Jurkat, Clone E6-1 (cell line): Measurements from ENCODE around the gene ACTBL2.

ENCODE experiments used
- DNase-seq: peaks from one replicate; pipeline ENCODE4 v3.0.0-alpha.2; 2011; ENCODE audit warnings: low read depth, low spot score
- H3K4me3 ChIP-seq: 2 replicates; pipeline ENCODE4 v1.5.1; 2011; ENCODE audit warnings: mild to moderate bottlenecking, low read length, control low read depth, moderate library complexity

The ACTBL2 gene

DNA sequence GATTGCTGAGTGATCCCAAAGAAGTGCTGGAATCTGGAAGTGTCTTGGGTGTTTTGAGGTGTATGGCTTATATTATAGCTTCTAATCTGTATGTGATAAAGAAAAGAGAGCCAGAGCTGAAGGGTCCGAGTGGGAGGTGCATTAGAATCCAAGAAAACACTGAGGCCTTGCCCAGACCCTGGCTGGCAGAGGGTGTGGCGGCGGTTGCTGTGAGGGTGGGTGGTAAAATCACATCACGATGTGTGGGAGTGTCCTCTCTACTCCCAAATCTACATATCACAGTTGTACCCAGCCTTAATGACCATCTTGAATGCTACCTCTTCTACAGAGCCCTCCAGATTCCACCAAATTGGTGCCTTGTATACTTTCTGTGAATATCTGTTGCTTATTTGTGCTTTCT is 28.9 kb downstream of the ACTBL2 start:
- DNase-seq = no peak
- no peak overlapping the region for H3K4me3 ChIP-seq

DNA sequence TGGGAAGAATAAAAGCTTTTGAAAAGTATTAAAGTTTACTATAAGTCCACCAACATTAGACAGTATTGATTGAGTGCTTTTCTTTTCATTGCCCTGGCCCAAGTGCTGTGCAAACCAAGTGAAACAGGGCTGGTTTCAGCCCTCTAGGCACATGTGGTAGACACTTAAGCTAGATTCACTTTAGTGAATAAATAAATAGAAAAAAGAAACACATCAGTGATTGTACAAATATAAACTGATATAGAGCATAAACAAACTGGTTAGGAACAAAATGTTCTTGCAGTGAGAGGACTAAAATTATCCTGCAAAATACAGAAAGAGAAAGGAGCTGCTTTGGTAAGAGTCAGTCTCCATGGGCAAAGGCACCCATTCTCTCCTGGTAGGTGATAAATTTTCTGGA is 29.7 kb downstream of the ACTBL2 start:
- no peak overlapping the region for H3K4me3 ChIP-seq
- no peak for DNase-seq

DNA sequence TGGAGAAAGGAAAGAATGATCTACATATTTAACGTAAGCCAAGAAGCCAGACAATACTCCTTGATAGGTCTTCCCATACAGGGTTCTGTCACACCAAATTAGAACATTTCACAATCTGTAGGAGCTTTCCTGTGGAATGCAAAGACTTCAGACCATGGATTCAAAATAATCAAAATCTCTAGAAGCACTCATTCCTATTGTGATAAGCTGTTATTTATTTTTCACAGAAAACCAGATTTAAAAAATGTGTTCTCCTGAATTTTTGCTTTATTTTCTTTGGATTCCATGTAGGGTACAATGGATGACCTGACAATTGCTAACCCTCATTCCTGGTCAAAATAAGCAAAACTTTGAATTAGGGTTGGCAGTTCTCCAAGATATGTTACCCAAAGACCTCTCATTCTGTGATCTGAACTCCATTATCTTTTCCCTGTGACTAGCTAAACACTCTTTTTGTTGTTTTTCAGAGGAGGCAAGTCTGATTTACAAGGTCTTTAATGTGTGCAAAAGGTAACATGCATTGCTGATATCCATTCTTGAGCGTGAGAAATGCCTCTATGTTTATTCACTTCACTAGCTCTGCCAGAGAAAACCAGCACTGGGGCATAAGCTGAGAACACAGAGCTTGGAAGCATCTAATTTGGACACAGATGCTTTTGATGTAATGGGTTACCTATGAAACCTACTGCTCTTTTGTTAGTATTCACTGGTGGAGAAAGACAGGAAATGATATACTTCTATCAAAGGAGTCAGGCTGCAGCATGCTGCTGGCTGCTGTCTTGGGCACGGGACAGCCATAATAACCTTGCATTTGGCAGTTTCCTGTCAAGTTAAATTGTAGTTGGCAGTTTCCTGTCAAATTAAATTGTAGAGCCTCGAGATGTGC is 31.4 kb downstream of the ACTBL2 start:
- peak; percentile 66 for DNase-seq

GRCh38 chr5:57448751-57449150 is 33.9 kb downstream of the ACTBL2 start:
- DNase-seq = no peak
- no peak overlapping the region for H3K4me3 ChIP-seq

More for the DNA sequence above, 31.4 kb downstream of the ACTBL2 start:
- no peak overlapping the region for H3K4me3 ChIP-seq

- DNase-seq = no peak
- H3K4me3 ChIP-seq = no peak overlapping the region
Observed at GRCh38 chr5:57448287-57448686, 34.3 kb downstream of the ACTBL2 start.

DNA sequence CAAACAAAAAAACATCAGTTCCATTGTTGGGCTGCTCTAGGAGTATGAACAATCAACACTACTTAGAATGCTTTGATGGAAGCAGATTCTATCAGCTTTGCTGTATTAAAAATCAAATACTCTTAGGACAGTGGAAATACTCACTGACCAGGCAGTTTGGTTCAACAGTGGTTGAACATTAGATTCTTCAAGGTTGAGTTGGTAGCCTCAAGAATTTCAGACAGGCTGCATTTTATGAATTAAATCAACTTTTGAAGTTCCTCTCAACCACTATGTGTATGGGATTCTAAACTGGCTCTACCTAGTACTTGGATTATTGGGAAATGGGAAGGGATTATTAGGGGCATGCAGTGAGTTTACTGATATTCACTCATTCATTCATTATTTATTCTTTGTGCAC is 35.0 kb downstream of the ACTBL2 start:
- no peak for DNase-seq
- no peak overlapping the region for H3K4me3 ChIP-seq

DNA sequence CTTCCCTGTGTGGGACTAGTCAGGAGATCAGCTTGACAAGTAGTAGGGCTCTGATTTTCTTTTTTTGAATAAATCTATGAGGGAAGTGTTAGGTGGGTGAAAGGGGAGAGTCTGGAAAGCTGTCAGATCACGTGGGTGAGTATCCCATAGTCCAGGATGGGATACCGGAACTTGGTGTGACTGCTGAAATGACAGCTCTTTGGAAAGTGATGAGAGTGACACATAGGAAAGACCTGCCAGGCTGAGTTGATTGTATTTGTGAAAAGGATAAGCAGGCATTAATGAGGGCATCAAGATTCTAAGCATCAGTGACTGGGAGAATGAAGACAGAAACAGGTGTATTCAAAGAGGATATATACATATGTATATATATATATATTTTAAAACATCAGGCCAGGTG is 35.6 kb downstream of the ACTBL2 start:
- H3K4me3 ChIP-seq = no peak overlapping the region
- DNase-seq = no peak

DNA sequence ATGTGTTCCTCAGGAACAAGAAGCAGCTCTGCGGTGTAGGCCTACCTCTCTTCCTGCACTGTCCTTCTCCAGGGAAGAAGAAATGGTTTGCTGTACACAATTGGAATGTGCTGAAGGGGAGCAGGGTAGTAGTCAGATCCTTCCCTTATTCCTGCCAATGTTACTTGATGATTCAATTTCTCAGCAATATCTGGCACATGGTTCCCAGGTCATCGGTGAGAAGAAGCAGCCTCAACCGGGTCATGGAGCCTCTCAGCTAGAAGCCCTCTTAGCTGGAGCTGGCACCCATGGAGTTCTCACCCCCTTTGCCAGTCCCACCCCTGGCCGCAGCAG is 36.9 kb downstream of the ACTBL2 start:
- DNase-seq = no peak

DNA sequence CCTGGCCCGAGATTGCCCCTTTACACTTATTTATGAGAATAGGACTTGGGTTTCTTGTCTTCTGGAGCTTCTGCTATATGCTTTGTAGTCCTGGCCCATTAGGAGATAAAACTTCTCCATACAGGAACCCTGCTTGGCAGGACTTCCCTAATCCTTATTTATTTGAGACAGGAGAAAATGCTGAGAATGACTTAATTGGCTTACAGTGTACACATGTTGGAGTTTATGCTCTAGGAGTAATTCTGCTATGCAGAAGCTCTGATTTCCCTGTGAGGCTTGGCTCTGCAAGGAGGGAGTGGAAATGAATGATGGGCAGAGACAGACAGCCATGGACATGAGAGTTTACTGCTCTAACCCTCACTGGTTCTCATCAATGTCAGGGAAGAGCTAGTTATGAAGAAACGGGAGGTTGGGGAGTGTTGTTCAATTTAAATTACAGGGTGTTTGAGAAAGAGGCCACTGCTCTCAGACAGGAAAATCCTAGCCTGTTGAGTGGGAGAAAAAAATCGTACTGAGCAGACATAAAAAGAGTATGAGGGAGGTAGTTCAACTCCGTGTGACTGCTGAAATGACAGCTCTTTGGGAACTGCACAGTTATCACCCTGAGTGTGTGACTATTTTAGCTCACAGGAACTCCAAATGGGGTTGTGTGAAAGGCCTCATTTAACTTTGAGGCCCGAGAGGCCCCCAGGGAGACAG is 37.5 kb downstream of the ACTBL2 start:
- H3K4me3 ChIP-seq = no peak overlapping the region
- DNase-seq = no peak

More for the DNA sequence above, 36.9 kb downstream of the ACTBL2 start:
- no peak overlapping the region for H3K4me3 ChIP-seq

GRCh38 chr5:57442080-57442839 is 40.4 kb downstream of the ACTBL2 start:
- no peak overlapping the region for H3K4me3 ChIP-seq
- DNase-seq = no peak

GRCh38 chr5:57441557-57441956 is 41.1 kb downstream of the ACTBL2 start:
- DNase-seq = no peak
- H3K4me3 ChIP-seq = no peak overlapping the region

DNA sequence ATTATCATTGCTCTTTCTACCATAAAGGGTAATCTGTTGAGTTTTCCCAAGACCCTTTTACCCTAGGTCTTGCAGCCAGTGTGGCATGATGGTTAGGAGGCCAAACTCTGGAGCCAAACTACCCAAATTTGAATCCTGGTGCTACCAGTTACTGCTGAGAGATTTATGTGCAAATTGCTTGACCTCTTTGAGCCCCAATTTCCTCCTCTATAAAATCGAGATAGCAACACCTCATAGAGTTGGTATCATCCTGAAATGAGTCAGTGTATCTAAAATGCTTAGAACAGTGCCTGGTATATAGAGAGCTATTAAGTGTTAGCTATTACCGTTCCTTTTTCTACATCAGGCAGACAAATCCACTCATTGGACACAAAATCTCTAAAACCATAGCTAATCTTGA is 43.0 kb downstream of the ACTBL2 start:
- no peak overlapping the region for H3K4me3 ChIP-seq
- DNase-seq = no peak

GRCh38 chr5:57437976-57438805 is 44.4 kb downstream of the ACTBL2 start:
- DNase-seq = no peak
- H3K4me3 ChIP-seq = no peak overlapping the region

GRCh38 chr5:57436586-57436985 is 46.0 kb downstream of the ACTBL2 start:
- H3K4me3 ChIP-seq = no peak overlapping the region
- DNase-seq = no peak

DNA sequence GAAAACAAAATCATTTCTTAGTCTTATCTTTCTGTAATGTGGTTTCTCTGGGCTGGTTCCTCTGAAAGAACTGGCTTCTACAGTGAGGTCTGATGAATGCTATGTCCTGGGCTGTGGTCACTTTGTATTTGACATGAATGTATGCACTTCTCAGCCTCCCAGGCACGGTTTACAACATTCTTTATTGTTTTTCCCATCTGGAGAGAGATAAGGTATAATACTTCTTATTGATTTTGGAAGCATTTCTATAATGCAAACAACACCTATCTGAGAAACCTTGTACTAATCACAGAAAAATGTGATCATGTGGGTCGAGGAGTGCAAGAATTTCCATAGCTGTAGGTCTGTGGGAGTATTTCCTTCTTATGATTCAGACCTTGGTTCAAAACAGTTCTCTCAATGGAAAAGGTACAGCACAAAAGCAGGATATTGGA is 46.9 kb downstream of the ACTBL2 start:
- no peak overlapping the region for H3K4me3 ChIP-seq
- no peak for DNase-seq

GRCh38 chr5:57434683-57435082 is 47.9 kb downstream of the ACTBL2 start:
- DNase-seq = no peak
- no peak overlapping the region for H3K4me3 ChIP-seq

- no peak overlapping the region for H3K4me3 ChIP-seq
- DNase-seq = no peak
Observed at GRCh38 chr5:57434227-57434640, 48.4 kb downstream of the ACTBL2 start.

GRCh38 chr5:57432876-57433275 is 49.7 kb downstream of the ACTBL2 start:
- DNase-seq = no peak
- H3K4me3 ChIP-seq = no peak overlapping the region

DNA sequence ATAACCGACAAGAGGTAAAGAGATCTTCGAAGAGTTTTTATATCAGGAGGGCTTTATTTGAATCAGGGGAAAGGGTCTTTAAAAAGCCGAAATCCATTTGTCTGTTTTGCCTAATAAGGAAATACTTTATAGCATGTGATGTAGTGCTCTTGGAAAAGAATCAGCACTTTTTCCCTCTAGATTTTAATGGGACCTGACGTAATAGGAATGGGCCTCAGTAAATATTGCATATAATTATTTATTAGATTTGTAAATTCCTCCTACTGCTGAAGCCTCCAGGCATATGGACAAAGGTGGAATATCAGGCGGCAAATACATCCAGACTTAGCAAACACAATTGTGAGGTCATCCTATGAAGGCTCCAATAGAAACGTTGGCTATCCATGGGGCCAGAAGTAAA is 50.9 kb downstream of the ACTBL2 start:
- DNase-seq = no peak

More for the DNA sequence above, 50.9 kb downstream of the ACTBL2 start:
- H3K4me3 ChIP-seq = no peak overlapping the region
